H1 (cell line): ENCODE data around the gene SMAGP.

Source experiments
- CEBPB ChIP-seq: IDR thresholded peaks from 2 replicates; pipeline ENCODE4 v1.6.1; 2012; ENCODE audit warnings: low read depth, low read length
- EZH2 ChIP-seq: fragments of 200-600 bp; sonication (generic); IDR thresholded peaks from 2 replicates; pipeline ENCODE4 v1.7.1; 2012; ENCODE audit warnings: low read depth, mild to moderate bottlenecking, moderate library complexity, low read length, inconsistent platforms; ENCODE audit not compliant: severe bottlenecking
- JUN ChIP-seq: IDR thresholded peaks from 2 replicates; pipeline ENCODE4 v1.6.1; 2011; ENCODE audit warnings: low read depth, mild to moderate bottlenecking, improper control_type of control experiment, low read length
- TAF1 ChIP-seq: IDR thresholded peaks from 2 replicates; pipeline ENCODE4 v1.6.1; 2011; ENCODE audit warnings: mild to moderate bottlenecking, low read depth, low read length
- YY1 ChIP-seq: IDR thresholded peaks from 2 replicates; pipeline ENCODE4 v1.6.1; 2011; ENCODE audit warnings: low read depth, mild to moderate bottlenecking, low read length
- TF ChIP-seq, protein P1 (sequence below), 3 experiments: IDR thresholded peaks; 1 replicate in 2 of 3; 2 replicates in 1 of 3; pipeline versions ENCODE4 v1.5.1 to v1.6.1; 2011; ENCODE audit warnings: low read length in 3 of 3, mild to moderate bottlenecking in 3 of 3, inconsistent platforms in 2 of 3, low read depth in 1 of 3, moderate library complexity in 1 of 3; ENCODE audit not compliant: insufficient read depth in 1 of 3; ENCODE audit errors: control extremely low read depth in 1 of 3

- TF ChIP-seq, protein P1, sequence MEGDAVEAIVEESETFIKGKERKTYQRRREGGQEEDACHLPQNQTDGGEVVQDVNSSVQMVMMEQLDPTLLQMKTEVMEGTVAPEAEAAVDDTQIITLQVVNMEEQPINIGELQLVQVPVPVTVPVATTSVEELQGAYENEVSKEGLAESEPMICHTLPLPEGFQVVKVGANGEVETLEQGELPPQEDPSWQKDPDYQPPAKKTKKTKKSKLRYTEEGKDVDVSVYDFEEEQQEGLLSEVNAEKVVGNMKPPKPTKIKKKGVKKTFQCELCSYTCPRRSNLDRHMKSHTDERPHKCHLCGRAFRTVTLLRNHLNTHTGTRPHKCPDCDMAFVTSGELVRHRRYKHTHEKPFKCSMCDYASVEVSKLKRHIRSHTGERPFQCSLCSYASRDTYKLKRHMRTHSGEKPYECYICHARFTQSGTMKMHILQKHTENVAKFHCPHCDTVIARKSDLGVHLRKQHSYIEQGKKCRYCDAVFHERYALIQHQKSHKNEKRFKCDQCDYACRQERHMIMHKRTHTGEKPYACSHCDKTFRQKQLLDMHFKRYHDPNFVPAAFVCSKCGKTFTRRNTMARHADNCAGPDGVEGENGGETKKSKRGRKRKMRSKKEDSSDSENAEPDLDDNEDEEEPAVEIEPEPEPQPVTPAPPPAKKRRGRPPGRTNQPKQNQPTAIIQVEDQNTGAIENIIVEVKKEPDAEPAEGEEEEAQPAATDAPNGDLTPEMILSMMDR (IDR thresholded peaks at IDR 0.05; ENCODE audit: control extremely low read depth in 1 of 3, insufficient read depth in 1 of 3, low read depth in 1 of 3, low read length in 3 of 3): no peak
- no peak for TF ChIP-seq YY1
- no peak for TF ChIP-seq JUN
- no peak for TF ChIP-seq TAF1
- no peak for TF ChIP-seq EZH2
- no peak for TF ChIP-seq CEBPB
These were observed 64.9 kb downstream of the SMAGP start for GRCh38 chr12:51205350-51205749.
